ENCODE data around the gene BMX.

The BMX gene

GRCh38 chrX:15602761-15603160 lies 102.2 kb downstream of the BMX start:
- no peak for TF ChIP-seq CTCF (IDR thresholded peaks at IDR 0.05; ENCODE audit: low read depth, low read length)
- DNase-seq (ENCODE audit: extremely low read depth, low read depth): no peak

GRCh38 chrX:15605226-15605625 lies 104.6 kb downstream of the BMX start:
- no peak for DNase-seq (ENCODE audit: extremely low read depth, low read depth)
- no peak for TF ChIP-seq CTCF (IDR thresholded peaks at IDR 0.05; ENCODE audit: low read depth, low read length)
